Uterus (tissue), 2 donors: ENCODE measurements around the gene ATP7B.

ENCODE experiments used
- CTCF ChIP-seq, 4 experiments: fragments of 200-600 bp in 2 of 4; fragments of 450-650 bp in 2 of 4; sonication (generic) in 2 of 4; IDR thresholded peaks; one replicate each; pipeline ENCODE4 v1.5.1; 2016 to 2019; ENCODE audit warnings: antibody characterized with exemption in 4 of 4, mild to moderate bottlenecking in 2 of 4, moderate library complexity in 1 of 4
- POLR2A ChIP-seq, 2 donors: fragments of 450-650 bp; IDR thresholded peaks; one replicate each; pipeline ENCODE4 v1.6.1; 2016; ENCODE audit warnings: antibody characterized with exemption in 2 of 2, mild to moderate bottlenecking in 1 of 2, moderate library complexity in 1 of 2

- TF ChIP-seq CTCF (IDR thresholded peaks at IDR 0.05) (no peak), POLR2A (IDR thresholded peaks at IDR 0.05) (no peak)
These were observed 23.5 kb upstream of the ATP7B start for GRCh38 chr13:52034616-52035226.
